Gastroesophageal sphincter (tissue), 4 donors: ENCODE data around the gene LSAMP. TPM values are rescaled to one million over a fixed set of nuclear protein-coding genes. Genes with fewer than 3 reads are reported as not detected.

Experiments
- ATAC-seq: fragments of 150-250 bp; one replicate; pipeline ENCODE4 v1.9.1; 2016; ENCODE audit warnings: mild to moderate bottlenecking, moderate library complexity
- H3K27ac ChIP-seq, 4 donors: fragments of 200-600 bp; sonication (generic) in 3 of 4; 1 replicate in 3 of 4; 2 replicates in 1 of 4; pipeline ENCODE4 v1.5.1; 2016 to 2019
- H3K27me3 ChIP-seq: fragments of 200-600 bp; sonication (generic); one replicate; pipeline ENCODE4 v1.5.1; 2019
- H3K36me3 ChIP-seq, 2 donors: fragments of 200-600 bp; sonication (generic); one replicate each; pipeline ENCODE4 v1.5.1; 2019; ENCODE audit warnings: control low read depth in 1 of 2
- H3K4me1 ChIP-seq, 3 donors: fragments of 200-600 bp; sonication (generic); 1 replicate in 2 of 3; 2 replicates in 1 of 3; pipeline ENCODE4 v1.5.1; 2016 to 2019; ENCODE audit warnings: control low read depth in 2 of 3
- H3K4me3 ChIP-seq, 2 donors: fragments of 200-600 bp; sonication (generic); one replicate each; pipeline ENCODE4 v1.5.1; 2019; ENCODE audit warnings: mild to moderate bottlenecking in 1 of 2, moderate library complexity in 1 of 2
- H3K9me3 ChIP-seq, 3 donors: fragments of 200-600 bp; sonication (generic); one replicate each; pipeline ENCODE4 v1.5.1; 2017 to 2019; ENCODE audit warnings: control low read depth in 2 of 3
- EP300 ChIP-seq: sonication (generic); formaldehyde crosslinking; IDR thresholded peaks from one replicate; pipeline ENCODE4 v1.6.1; 2017; ENCODE audit warnings: antibody characterized with exemption, mild to moderate bottlenecking
- POLR2A ChIP-seq, 2 donors: fragments of 450-650 bp; IDR thresholded peaks; one replicate each; pipeline ENCODE4 v1.6.1; 2017; ENCODE audit warnings: antibody characterized with exemption in 2 of 2, mild to moderate bottlenecking in 2 of 2, moderate library complexity in 1 of 2
- POLR2AphosphoS5 ChIP-seq: sonication (generic); formaldehyde crosslinking; IDR thresholded peaks from one replicate; pipeline ENCODE4 v1.6.1; 2017; ENCODE audit warnings: antibody characterized with exemption
- WGBS, 2 donors: methylation state at CpG; one replicate each; pipeline ENCODE4 v1.1.5; 2018; ENCODE audit warnings: low coverage in 1 of 2; 5-methylcytosine and 5-hydroxymethylcytosine counted together
- total RNA-seq, 4 donors: library from RNA; depleted of rRNA; stranded (reverse); fragments of >200 nt; gene quantifications; one replicate each; pipeline ENCODE4 v1.1.0, GENCODE V29; 2016
- TF ChIP-seq, protein P1 (sequence below), 4 experiments: fragments of 200-600 bp in 2 of 4; fragments of 450-650 bp in 2 of 4; sonication (generic) in 1 of 4; IDR thresholded peaks; one replicate each; pipeline ENCODE4 v1.5.1; 2017 to 2019; ENCODE audit warnings: antibody characterized with exemption in 4 of 4, mild to moderate bottlenecking in 2 of 4, moderate library complexity in 2 of 4

Gene LSAMP
- total RNA-seq, 4 donors from 2014 or later: 1.5 to 9.3 (median 3.6) TPM

DNA sequence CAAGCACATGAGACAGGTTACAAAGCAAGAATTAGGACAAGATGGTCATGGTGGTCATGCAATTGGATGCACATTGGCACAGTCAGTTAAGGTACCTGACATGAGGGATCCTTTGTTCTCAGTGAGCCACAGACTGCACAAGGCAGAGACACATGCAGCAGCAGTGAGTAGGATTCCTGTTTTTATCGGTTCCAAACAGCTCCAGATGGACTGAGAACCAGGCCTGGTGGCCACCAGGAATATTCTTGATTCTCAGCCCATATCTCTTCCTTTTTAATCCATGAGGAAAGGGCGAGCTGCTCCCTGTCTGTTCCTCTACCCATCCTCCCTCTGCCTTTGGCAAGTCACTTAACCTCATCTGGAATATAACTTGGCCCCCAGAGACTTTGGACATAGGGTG, 411.2 kb downstream of the LSAMP start:
- Histone ChIP-seq H3K9me3 (no peaks in the 10 kb centered on the region), H3K27me3 (no peaks in the 10 kb centered on the region), H3K36me3 (no peaks in the 10 kb centered on the region), H3K4me3 (no peak overlapping the region), H3K27ac (no peak overlapping the region), H3K4me1 (no peaks in the 10 kb centered on the region)
- TF ChIP-seq POLR2A (IDR thresholded peaks at IDR 0.05) (no peak), POLR2AphosphoS5 (no peak), EP300 (no peak)
- TF ChIP-seq, protein P1, sequence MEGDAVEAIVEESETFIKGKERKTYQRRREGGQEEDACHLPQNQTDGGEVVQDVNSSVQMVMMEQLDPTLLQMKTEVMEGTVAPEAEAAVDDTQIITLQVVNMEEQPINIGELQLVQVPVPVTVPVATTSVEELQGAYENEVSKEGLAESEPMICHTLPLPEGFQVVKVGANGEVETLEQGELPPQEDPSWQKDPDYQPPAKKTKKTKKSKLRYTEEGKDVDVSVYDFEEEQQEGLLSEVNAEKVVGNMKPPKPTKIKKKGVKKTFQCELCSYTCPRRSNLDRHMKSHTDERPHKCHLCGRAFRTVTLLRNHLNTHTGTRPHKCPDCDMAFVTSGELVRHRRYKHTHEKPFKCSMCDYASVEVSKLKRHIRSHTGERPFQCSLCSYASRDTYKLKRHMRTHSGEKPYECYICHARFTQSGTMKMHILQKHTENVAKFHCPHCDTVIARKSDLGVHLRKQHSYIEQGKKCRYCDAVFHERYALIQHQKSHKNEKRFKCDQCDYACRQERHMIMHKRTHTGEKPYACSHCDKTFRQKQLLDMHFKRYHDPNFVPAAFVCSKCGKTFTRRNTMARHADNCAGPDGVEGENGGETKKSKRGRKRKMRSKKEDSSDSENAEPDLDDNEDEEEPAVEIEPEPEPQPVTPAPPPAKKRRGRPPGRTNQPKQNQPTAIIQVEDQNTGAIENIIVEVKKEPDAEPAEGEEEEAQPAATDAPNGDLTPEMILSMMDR (IDR thresholded peaks at IDR 0.05): no peak
- WGBS, 2 donors: 69 to 79% methylated on average over 2 of the region's 2 CpGs
- ATAC-seq: no peak

DNA sequence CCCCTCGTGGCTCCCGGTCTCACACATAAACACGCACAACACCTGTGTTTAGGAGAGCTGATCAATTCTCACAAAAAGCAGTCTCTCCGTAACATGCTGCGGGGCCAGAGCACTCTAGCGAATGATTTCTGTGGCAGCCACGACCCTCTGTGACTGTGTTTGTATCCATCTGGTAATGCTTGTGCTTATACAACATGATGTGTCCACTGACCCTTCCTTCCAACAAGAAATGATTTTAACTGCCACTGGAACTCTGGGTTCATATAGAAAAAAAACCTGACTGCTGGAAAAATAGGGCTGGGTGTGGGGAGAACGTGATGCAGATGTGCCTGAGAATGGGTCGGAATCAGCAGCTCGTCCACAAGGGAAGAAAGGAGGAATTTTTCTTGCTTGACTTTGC, 411.8 kb downstream of the LSAMP start:
- H3K9me3 ChIP-seq: no peaks in the 10 kb centered on the region
- no peaks in the 10 kb centered on the region for H3K27me3 ChIP-seq
- 81 to 89% methylated on average over 7 to 8 of the region's 10 CpGs for WGBS, 2 donors
- H3K27ac ChIP-seq: no peak overlapping the region
- no peak for ATAC-seq
- TF ChIP-seq POLR2AphosphoS5 (no peak), EP300 (no peak), POLR2A (IDR thresholded peaks at IDR 0.05) (no peak)
- TF ChIP-seq, protein P1 (IDR thresholded peaks at IDR 0.05): no peak
- H3K4me1 ChIP-seq: no peaks in the 10 kb centered on the region
- no peaks in the 10 kb centered on the region for H3K36me3 ChIP-seq
- no peak overlapping the region for H3K4me3 ChIP-seq

DNA sequence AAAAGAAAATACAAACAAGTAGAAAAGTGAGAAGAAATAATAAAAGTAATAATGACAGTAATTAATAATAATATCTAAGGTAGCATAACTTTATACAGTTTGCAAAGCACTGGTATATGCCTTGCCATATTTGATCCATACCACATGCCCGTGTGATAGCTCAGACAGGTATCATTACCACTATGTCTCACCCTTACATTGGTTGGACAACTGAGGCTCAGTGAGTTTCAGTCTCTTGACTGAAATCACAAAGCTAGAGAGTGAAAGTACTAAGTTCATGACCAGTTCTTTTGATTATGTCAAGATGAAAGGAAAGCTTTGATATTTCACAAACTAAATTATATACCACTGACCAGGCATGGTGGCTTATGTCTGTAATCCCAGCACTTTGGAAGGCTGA, 413.1 kb downstream of the LSAMP start:
- no peak overlapping the region for H3K27ac ChIP-seq
- no peaks in the 10 kb centered on the region for H3K9me3 ChIP-seq
- no peak for TF ChIP-seq POLR2AphosphoS5
- no peak for TF ChIP-seq EP300
- TF ChIP-seq POLR2A (IDR thresholded peaks at IDR 0.05): no peak
- TF ChIP-seq, protein P1 (IDR thresholded peaks at IDR 0.05): no peak
- no peaks in the 10 kb centered on the region for H3K36me3 ChIP-seq
- H3K27me3 ChIP-seq: no peaks in the 10 kb centered on the region
- H3K4me1 ChIP-seq: no peaks in the 10 kb centered on the region
- no peak overlapping the region for H3K4me3 ChIP-seq
- no peak for ATAC-seq
- 100% methylated on average over 1 of the region's 1 CpG; no CpG with 5 or more reads in 1 of the 2 donors for WGBS, 2 donors

DNA sequence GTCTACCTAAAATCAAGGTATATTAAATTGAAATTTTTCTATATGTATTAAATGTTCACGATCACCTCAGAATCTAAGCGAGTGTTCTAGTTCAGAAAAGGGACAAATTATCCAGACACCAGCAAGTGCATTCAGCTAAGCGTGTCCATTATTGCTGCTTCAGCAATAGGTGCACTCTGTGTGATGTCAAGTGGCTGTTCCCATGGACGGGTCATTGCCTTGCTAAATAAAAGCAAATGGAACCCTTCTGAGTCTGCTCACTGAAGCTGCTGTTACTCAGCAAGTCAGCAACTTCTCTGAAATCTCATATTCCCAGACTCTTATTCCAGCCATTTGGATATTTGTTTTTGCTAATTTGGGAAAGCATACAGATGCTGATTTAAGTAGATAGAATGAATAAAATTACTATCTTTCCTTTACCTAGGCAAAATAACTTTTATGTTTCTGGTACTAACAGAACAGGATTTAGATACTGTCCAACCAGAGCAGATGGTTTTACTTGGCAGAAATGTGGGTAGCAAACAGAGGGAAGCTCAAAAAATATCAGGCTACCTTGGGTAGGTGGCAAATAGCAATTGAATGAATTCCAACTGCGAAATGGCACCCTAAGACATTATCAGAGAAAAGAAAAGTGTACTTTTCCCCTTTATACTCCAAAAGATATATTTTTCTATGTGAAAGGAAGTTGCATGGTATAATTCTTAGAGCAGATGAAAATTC, 415.0 kb downstream of the LSAMP start:
- no peak overlapping the region for H3K27ac ChIP-seq
- no peaks in the 10 kb centered on the region for H3K27me3 ChIP-seq
- no peaks in the 10 kb centered on the region for H3K9me3 ChIP-seq
- WGBS, 2 donors: 83 to 90% methylated on average over 4 of the region's 5 CpGs
- H3K4me3 ChIP-seq: no peak overlapping the region
- no peaks in the 10 kb centered on the region for H3K36me3 ChIP-seq
- H3K4me1 ChIP-seq: no peaks in the 10 kb centered on the region
- TF ChIP-seq EP300 (no peak), POLR2A (IDR thresholded peaks at IDR 0.05) (no peak), POLR2AphosphoS5 (no peak)
- TF ChIP-seq, protein P1 (IDR thresholded peaks at IDR 0.05): no peak
- no peak for ATAC-seq

DNA sequence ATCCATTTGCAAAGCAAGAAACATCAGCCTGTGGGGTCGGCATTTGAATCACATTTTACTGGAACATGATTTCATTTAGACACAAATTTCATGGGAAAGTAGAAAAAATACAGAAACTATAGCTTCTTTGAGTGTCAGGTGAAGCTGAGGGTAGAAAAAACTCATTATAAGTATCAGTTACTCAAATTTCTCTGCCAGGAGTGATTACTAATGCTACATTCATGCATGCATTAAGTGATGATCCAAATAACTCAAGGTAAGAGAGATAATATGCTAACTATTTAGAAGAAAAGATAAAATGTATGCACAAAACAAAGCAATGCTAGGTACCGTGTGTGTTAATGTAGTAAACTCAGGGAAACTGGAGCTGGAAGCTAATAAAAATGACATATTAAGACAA, 416.0 kb downstream of the LSAMP start:
- H3K4me3 ChIP-seq: no peak overlapping the region
- no peaks in the 10 kb centered on the region for H3K4me1 ChIP-seq
- H3K36me3 ChIP-seq: no peaks in the 10 kb centered on the region
- H3K9me3 ChIP-seq: no peaks in the 10 kb centered on the region
- no peak for ATAC-seq
- H3K27ac ChIP-seq: no peak overlapping the region
- H3K27me3 ChIP-seq: no peaks in the 10 kb centered on the region
- TF ChIP-seq POLR2A (IDR thresholded peaks at IDR 0.05): no peak
- TF ChIP-seq, protein P1 (IDR thresholded peaks at IDR 0.05): no peak
- no peak for TF ChIP-seq EP300
- no peak for TF ChIP-seq POLR2AphosphoS5
- 92 to 93% methylated on average over 2 of the region's 2 CpGs for WGBS, 2 donors
